Cardiac fibroblast (primary cell): ENCODE data around the gene KCNJ4.

Source experiments
- DNase-seq, 2 donors: peaks; one replicate each; pipeline versions ENCODE4 v3.0.0 to v3.0.0-alpha.2; 2010; ENCODE audit warnings: low read depth in 2 of 2
- H3K4me3 ChIP-seq, 2 donors: replicated peaks in 1 of 2; 1 replicate in 1 of 2; 2 replicates in 1 of 2; pipeline ENCODE4 v1.5.1; 2011; ENCODE audit warnings: low read depth in 2 of 2, low read length in 2 of 2, mild to moderate bottlenecking in 2 of 2, moderate library complexity in 1 of 2
- CTCF ChIP-seq: IDR thresholded peaks from one replicate; pipeline ENCODE4 v1.5.1; 2011; ENCODE audit warnings: low read depth, mild to moderate bottlenecking, low read length, inconsistent platforms

Gene KCNJ4

GRCh38 chr22:38467438-38467903 is 12.5 kb upstream of the KCNJ4 start:
- no peak for DNase-seq
- peak overlapping the region; percentile 53 to 99 for H3K4me3 ChIP-seq
- TF ChIP-seq CTCF, result no peak

- no peak overlapping the region for H3K4me3 ChIP-seq
- peak in 1 of 2 donors; percentile 66 for DNase-seq
- no peak for TF ChIP-seq CTCF
Measured at GRCh38 chr22:38465673-38466490, 10.9 kb upstream of the KCNJ4 start.

GRCh38 chr22:38464992-38465672 is 10.1 kb upstream of the KCNJ4 start:
- H3K4me3 ChIP-seq, result no peak overlapping the region
- no peak for DNase-seq
- no peak for TF ChIP-seq CTCF

GRCh38 chr22:38462960-38463784 is 8.2 kb upstream of the KCNJ4 start:
- DNase-seq, result peak in 1 of 2 donors; percentile 41
- TF ChIP-seq CTCF, result no peak
- no peak overlapping the region for H3K4me3 ChIP-seq

GRCh38 chr22:38461414-38462081 is 6.5 kb upstream of the KCNJ4 start:
- peak; percentile 86 to 87 for DNase-seq
- no peak for TF ChIP-seq CTCF
- H3K4me3 ChIP-seq, result no peak overlapping the region

- TF ChIP-seq CTCF, result no peak
- H3K4me3 ChIP-seq, result no peak overlapping the region
- DNase-seq, result no peak
Measured at GRCh38 chr22:38461057-38461413, 6.0 kb upstream of the KCNJ4 start.
